Measurements from ENCODE around the gene NLGN2.

DNA sequence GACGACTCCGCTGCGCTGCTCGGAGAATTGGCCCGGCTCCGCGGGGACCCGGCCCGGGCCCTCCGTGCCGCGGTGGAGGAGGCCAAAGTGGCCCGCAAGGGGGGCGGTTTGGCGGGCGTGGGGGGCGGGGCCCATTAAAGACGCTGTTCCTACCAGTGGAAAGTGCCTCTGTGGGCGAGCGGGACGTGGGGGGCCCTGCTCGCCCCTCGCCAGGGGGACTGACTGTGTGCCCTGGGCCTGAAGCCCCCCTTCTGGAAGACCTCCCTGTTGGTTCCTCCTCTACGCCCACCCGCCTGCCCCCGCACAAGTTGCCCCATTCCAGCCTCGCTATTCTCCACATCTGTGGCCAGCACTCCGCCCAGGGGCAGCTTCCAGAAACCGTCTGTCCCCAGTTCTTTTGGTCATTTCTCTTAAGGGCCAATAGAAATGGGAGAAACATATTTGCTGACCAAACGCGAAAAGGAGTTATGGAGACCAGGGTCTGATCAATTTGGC, 29.8 kb downstream of the NLGN2 start:
- no peak for TF ChIP-seq POLR2A (IDR thresholded peaks at IDR 0.05; ENCODE audit: low read depth)
- TF ChIP-seq POLR2AphosphoS5 (IDR thresholded peaks at IDR 0.05): no peak
- no peak for TF ChIP-seq EP300 (IDR thresholded peaks at IDR 0.05)
